ENCODE data around the gene GAL3ST1. TPM values are rescaled to one million over a fixed set of nuclear protein-coding genes. Genes with fewer than 3 reads are reported as not detected.
A peak's percentile ranks its signal among the peaks of the same experiment; 100 is the strongest.

Gene GAL3ST1
- total and polyA plus RNA-seq, 10 of the 15 experiments (the other 5 are each of a cell fraction or from before 2014, with no cell fraction given): not detected

- H3K9me3 ChIP-seq (replicated peaks; ENCODE audit: control insufficient read depth, insufficient read depth, low read length): no peaks in the 10 kb centered on the region
- no peaks in the 10 kb centered on the region for H3K27me3 ChIP-seq (replicated peaks in 1 of 2; ENCODE audit: control insufficient read depth in 2 of 2, insufficient read depth in 2 of 2, low read length in 1 of 2)
- ChIA-PET SMC1A (ENCODE audit: uncharacterized antibody, unreplicated experiment) (no interaction called here), POLR2A (no interaction called here), RAD21 (ENCODE audit: unreplicated experiment) (no interaction called here), CTCF (no interaction called here)
- FAIRE-seq (no peak), ATAC-seq (no peak), DNase-seq (ENCODE audit: low read depth, low spot score) (no peak)
- BruUV-seq (replicated peaks): no TSS peak
- intact Hi-C loops (cut with micrococcal nuclease; ENCODE audit: unreplicated experiment) (no loop called here), in situ Hi-C loops (cut with MboI) (no loop called here)
- peaks cover 8 to 21% of the 10 kb centered on the region in 2 experiments for H3K36me3 ChIP-seq (ENCODE audit: control insufficient read depth in 2 of 2, insufficient read depth in 2 of 2, low read length in 1 of 2)
- no peaks in the 10 kb centered on the region; the same call in 1 of the 2 replicates for H4K20me1 ChIP-seq (ENCODE audit: control insufficient read depth, insufficient read depth)
- no peaks in the 10 kb centered on the region for H3K79me2 ChIP-seq (ENCODE audit: control insufficient read depth, insufficient read depth, low read length)
- 74% methylated on average over 12 of the region's 12 CpGs for WGBS (ENCODE audit: insufficient coverage, insufficient replicate concordance, low lambda C conversion rate, missing lambda C conversion rate)
- H3K27ac ChIP-seq (ENCODE audit: control insufficient read depth, insufficient read depth): no peak overlapping the region
- no peak overlapping the region for H3K4me2 ChIP-seq (ENCODE audit: control insufficient read depth, insufficient read depth)
- peak; percentile 27; the same call in 1 of the 2 replicates for TF ChIP-seq POLR2AphosphoS5 (IDR thresholded peaks at IDR 0.05; ENCODE audit: low read length)
- no peak for TF ChIP-seq YY1 (IDR thresholded peaks at IDR 0.05; ENCODE audit: low read depth, low read length)
- H3K9ac ChIP-seq (ENCODE audit: control insufficient read depth, insufficient read depth, low read length): no peak overlapping the region
- no peak overlapping the region for H3K4me3 ChIP-seq
- no peaks in the 10 kb centered on the region for H3K4me1 ChIP-seq (ENCODE audit: control insufficient read depth, insufficient read depth, low read length)
- no peak overlapping the region for H2AFZ ChIP-seq (ENCODE audit: control insufficient read depth, low read depth, low read length)
Observed at GRCh38 chr22:30574997-30575671, 669 bp upstream of the GAL3ST1 start.

DNA sequence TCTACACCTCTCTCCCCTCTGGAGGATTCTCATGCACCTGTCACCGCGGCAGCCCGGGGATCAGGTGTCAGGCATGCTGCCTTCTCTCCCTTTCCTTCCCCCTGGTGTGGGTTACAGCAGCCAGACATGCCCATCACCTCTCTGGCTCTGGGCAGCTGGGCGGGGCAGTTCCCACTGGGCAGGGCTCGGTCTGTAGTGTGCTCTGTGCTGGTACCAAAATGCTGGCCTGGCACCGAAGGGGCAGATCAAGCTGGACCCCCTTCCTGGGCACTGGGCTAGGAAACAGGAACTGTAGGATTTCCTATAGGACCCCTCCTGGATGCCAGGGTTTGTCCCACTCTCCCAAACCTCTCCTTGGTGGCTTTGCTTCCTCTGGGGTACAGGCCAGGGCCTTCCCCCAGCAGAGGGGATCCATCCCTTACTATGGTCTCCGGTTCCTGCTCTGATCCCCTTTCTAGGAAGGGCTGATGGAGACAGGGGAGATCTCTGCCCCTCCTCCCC is 821 bp downstream of the GAL3ST1 start:
- 59% methylated on average over 7 of the region's 7 CpGs for WGBS (ENCODE audit: insufficient coverage, insufficient replicate concordance, low lambda C conversion rate, missing lambda C conversion rate)
- intact Hi-C loops (cut with micrococcal nuclease; ENCODE audit: unreplicated experiment): no loop called here
- ChIA-PET SMC1A (ENCODE audit: uncharacterized antibody, unreplicated experiment) (no interaction called here), POLR2A (no interaction called here), CTCF (no interaction called here), RAD21 (ENCODE audit: unreplicated experiment) (no interaction called here)
- DNase-seq (ENCODE audit: low read depth, low spot score) (no peak), ATAC-seq (peak; percentile 28; the same call in 2 of the 3 replicates), FAIRE-seq (no peak)
- H3K9ac ChIP-seq (ENCODE audit: control insufficient read depth, insufficient read depth, low read length): no peak overlapping the region
- H3K79me2 ChIP-seq (ENCODE audit: control insufficient read depth, insufficient read depth, low read length): no peaks in the 10 kb centered on the region
- peaks cover 7% of the 10 kb centered on the region in 2 experiments for H3K36me3 ChIP-seq (ENCODE audit: control insufficient read depth in 2 of 2, insufficient read depth in 2 of 2, low read length in 1 of 2)
- no peak overlapping the region for H2AFZ ChIP-seq (ENCODE audit: control insufficient read depth, low read depth, low read length)
- no peaks in the 10 kb centered on the region for H3K4me1 ChIP-seq (ENCODE audit: control insufficient read depth, insufficient read depth, low read length)
- H3K9me3 ChIP-seq (replicated peaks; ENCODE audit: control insufficient read depth, insufficient read depth, low read length): no peaks in the 10 kb centered on the region
- no peak overlapping the region for H3K4me3 ChIP-seq
- no peaks in the 10 kb centered on the region for H3K27me3 ChIP-seq (replicated peaks in 1 of 2; ENCODE audit: control insufficient read depth in 2 of 2, insufficient read depth in 2 of 2, low read length in 1 of 2)
- no peak overlapping the region for H3K4me2 ChIP-seq (ENCODE audit: control insufficient read depth, insufficient read depth)
- no peaks in the 10 kb centered on the region; the same call in 1 of the 2 replicates for H4K20me1 ChIP-seq (ENCODE audit: control insufficient read depth, insufficient read depth)
- in situ Hi-C loops (cut with MboI): no loop called here
- no peak overlapping the region for H3K27ac ChIP-seq (ENCODE audit: control insufficient read depth, insufficient read depth)
- no TSS peak for BruUV-seq (replicated peaks)
- TF ChIP-seq BMI1 (IDR thresholded peaks at IDR 0.05; ENCODE audit: borderline replicate concordance): no peak
- no peak for TF ChIP-seq NR2C1 (IDR thresholded peaks at IDR 0.05)
- TF ChIP-seq ATF7 (IDR thresholded peaks at IDR 0.05; ENCODE audit: low read depth): no peak
- TF ChIP-seq REST (IDR thresholded peaks at IDR 0.05; ENCODE audit: low read depth, low read length): no peak
- no peak for TF ChIP-seq IRF5 (IDR thresholded peaks at IDR 0.05; ENCODE audit: borderline replicate concordance)
- TF ChIP-seq BACH1 (IDR thresholded peaks at IDR 0.05; ENCODE audit: borderline replicate concordance): no peak
- TF ChIP-seq, protein P1, sequence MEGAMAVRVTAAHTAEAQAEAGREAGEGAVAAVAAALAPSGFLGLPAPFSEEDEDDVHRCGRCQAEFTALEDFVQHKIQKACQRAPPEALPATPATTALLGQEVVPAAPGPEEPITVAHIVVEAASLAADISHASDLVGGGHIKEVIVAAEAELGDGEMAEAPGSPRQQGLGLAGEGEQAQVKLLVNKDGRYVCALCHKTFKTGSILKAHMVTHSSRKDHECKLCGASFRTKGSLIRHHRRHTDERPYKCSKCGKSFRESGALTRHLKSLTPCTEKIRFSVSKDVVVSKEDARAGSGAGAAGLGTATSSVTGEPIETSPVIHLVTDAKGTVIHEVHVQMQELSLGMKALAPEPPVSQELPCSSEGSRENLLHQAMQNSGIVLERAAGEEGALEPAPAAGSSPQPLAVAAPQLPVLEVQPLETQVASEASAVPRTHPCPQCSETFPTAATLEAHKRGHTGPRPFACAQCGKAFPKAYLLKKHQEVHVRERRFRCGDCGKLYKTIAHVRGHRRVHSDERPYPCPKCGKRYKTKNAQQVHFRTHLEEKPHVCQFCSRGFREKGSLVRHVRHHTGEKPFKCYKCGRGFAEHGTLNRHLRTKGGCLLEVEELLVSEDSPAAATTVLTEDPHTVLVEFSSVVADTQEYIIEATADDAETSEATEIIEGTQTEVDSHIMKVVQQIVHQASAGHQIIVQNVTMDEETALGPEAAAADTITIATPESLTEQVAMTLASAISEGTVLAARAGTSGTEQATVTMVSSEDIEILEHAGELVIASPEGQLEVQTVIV (IDR thresholded peaks at IDR 0.05; ENCODE audit: borderline replicate concordance, partially characterized antibody): no peak

Measured in GM12878 (cell line).